Amniotic stem cell (primary cell): ENCODE measurements around the gene FASTKD3.
"Not testable (repeated sequence)": the region's sequence is repeated elsewhere in the genome, so short reads cannot be mapped to it uniquely, and the experiment has no call there.

Experiments
- DNase-seq: peaks from one replicate; lab custom pipeline; 2025; lab: John Stamatoyannopoulos, UW

Gene FASTKD3, protein sequence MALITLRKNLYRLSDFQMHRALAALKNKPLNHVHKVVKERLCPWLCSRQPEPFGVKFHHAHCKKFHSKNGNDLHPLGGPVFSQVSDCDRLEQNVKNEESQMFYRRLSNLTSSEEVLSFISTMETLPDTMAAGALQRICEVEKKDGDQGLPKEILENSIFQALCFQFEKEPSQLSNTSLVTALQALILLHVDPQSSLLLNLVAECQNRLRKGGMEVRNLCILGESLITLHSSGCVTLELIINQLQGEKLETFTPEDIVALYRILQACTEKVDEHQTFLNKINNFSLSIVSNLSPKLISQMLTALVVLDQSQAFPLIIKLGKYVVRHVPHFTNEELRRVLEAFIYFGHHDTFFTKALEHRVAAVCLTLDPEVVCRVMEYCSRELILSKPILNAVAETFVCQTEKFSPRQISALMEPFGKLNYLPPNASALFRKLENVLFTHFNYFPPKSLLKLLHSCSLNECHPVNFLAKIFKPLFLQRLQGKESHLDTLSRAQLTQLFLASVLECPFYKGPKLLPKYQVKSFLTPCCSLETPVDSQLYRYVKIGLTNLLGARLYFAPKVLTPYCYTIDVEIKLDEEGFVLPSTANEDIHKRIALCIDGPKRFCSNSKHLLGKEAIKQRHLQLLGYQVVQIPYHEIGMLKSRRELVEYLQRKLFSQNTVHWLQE

GRCh38 chr5:7868773-7869473 is at the start of gene FASTKD3, which contains the start of gene MTRR:
FASTKD3 (minus strand) TSS chr5:7869031; CDS start chr5:7868083, 948 bp downstream.
MTRR (plus strand) TSS chr5:7869148; CDS start chr5:7870795, 1,647 bp downstream.
- DNase-seq: peak; percentile 90

DNA sequence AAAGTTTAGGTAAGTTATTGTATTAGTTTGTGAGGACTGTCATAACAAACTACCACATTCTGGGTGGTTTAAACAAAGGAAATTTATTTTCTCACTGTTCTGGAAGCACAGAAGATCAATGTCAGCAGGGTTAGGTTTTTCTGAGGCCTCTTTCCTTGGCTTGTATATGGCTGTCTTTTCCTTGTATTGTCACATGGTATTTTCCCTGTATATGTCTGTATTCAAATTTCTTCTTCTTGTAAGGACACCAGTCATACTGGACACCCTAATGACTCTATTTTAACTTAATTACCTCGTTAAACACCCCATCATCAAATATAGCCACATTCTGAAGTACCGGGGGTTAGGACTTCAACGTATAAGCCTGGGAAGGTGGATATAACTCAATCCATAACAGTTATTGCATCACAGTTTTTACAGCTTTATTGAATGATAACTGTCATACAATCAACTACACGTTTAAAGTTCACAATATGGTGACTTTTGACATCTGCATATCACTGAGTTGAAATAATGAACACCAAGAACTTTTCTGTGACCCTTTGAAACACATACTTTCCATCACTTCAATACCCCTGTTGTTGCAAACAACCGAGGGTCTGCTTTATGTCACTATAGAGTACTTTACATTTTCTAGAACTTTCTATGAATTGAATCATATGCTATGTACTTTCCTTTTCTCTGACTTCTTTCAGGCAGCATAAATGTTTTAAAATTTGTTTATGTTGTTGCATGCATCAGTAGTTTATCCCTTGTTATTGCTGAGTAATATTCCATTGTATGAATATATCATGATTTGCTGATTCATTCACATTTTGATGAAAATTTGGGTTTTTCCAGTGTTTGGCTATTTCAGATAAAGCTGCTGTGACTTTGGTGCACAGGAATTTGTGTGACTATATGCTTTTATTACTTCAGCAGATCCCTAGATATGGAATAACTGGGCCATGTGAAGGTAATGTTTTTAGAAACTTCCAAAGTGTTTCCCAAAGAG is 48.6 kb upstream of the FASTKD3 start:
- no peak for DNase-seq

DNA sequence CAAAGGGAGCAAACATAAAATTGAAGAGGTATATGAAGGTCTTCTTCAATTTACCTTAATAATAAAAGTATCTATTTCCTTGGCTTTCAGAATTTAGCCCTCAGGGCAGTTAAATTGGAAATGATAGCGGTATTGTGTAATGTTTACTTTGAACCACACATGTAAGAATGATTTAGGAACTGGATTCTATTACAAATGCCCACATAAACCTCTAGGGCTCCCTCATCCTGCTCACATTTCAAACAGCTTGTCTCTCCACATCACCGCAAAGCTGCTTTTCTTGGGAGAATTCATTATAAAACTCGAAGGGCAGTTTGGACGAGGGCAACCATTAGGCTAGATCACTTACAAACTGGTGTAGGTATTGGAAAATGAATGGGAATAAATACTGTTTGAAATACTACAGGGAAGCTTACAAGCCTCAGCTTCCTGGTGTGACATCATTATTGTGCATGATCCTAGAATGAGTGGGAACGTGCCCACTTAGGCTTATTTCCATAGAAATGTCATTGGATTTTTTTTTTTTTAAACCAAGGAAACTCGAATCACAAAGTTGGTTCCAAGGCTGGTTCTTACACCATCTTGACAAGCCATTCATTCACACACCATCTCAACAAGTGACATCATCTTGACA is 47.5 kb upstream of the FASTKD3 start:
- no peak for DNase-seq

DNA sequence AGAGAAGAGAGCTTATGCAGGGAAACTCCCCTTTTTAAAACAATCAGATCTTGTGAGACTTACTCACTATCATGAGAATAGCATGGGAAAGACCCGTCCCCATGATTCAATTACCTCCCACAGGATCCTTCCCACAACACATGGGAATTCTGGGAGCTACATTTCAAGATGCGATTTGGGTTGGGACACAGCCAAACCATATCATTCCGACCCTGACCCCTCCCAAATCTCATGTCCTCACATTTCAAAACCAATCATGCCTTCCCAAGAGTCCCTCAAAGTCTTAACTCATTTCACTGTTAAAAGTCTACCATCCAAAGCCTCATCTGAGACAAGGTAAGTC is 42.6 kb upstream of the FASTKD3 start:
- not testable (repeated sequence) for DNase-seq

DNA sequence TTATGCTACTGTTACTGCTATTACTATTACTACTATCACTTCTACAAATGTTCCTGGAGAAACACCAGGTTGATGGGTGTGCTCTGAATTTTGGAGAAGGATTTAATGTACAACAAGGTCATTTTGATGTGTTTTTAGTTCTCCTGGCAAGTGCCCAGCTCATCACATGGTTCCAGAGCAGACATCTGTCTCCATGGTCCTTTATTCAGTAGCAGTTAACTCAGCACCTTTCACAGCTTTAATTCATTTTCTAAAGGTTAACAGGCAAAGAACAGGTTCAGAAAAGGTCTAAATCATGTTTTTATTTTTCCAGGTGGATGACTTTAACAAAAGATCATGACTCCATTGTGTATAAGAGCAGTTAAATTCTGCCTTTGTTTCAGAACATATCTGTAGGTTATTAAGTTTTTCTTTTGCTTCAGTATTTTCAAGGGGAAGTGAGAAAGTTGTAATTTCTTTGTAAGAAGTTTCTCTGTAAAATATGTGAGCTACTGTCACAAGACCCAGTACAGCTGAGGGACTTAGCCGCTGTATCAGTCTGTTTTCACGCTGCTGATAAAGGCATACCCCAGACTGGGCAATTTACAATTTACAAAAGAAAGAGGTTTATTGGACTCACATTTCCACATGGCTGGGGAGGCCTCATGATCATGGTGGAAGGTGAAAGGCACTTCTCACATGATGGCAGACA is 42.1 kb upstream of the FASTKD3 start:
- no peak for DNase-seq

GRCh38 chr5:7908317-7908716 is 39.5 kb upstream of the FASTKD3 start:
- no peak for DNase-seq

GRCh38 chr5:7907612-7908011 is 38.8 kb upstream of the FASTKD3 start:
- no peak for DNase-seq

DNA sequence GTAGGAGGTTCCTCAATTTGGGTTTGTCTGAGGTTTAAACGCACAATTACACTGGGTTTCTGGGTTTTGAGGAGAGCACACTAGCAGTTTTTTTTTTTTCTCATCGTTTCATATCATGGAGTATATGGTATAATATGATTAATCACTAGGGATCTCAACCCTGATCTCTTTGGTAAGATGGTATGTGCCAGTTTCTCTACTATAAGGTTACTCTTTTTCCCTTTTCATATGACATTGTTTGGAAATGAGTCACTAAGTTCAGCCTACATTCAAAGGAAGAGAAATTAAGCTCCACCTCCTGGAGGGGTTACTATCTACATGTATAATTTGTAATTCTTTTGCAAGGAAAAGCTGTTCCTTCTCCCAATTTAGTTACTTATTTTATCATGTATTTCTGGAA is 35.3 kb upstream of the FASTKD3 start:
- DNase-seq: no peak

GRCh38 chr5:7902666-7903625 is 34.1 kb upstream of the FASTKD3 start:
- DNase-seq: no peak

DNA sequence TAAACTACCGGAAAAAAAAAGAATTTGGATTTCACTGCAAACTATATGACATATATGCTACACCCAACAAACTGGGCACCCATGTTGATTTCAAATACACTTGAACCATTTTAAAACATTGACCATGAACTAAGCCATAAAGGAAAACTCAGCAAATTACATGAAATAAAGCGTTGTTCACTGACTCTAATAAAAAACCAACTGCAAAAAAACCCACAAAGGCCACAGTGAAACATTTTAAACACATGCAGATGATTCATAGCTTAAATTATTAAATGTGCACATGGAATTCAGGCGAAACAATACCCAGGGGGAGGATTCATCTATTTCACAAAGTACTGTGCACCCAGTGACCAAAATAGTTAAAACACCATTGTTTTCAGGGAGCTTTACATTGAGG is 33.4 kb upstream of the FASTKD3 start:
- DNase-seq: no peak

DNA sequence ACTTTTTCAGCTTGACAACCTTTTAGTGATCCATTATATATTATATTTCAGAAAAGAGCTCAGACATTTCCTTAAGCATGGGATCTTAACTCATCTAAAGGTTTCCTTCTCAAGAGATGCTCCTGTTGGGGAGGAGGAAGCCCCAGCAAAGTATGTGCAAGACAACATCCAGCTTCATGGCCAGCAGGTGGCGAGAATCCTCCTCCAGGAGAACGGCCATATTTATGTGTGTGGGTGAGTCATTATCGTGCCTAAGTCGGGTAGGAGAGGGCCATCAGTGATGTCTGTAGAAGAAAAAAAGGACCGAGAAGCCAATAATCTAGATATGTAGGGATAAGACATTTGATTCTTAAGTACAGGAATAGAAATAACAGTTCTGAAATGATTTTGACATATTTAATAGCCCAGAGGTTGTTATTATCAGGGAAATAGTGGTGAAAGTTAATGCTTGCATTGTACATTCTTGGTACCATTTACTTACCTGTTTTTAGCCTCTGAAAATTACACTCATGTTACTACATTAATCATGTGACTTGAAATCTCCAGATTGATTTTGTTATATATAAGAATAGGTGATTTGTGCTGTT is 28.3 kb upstream of the FASTKD3 start:
- DNase-seq: no peak

- DNase-seq: no peak
Observed at GRCh38 chr5:7894860-7895259, 26.0 kb upstream of the FASTKD3 start.

- no peak for DNase-seq
Observed at GRCh38 chr5:7894439-7894838, 25.6 kb upstream of the FASTKD3 start.

- DNase-seq: no peak
Observed at GRCh38 chr5:7888901-7889300, 20.1 kb upstream of the FASTKD3 start.

GRCh38 chr5:7886849-7887475 is 18.1 kb upstream of the FASTKD3 start:
- DNase-seq: no peak

- no peak for DNase-seq
Observed at GRCh38 chr5:7884491-7885267, 15.8 kb upstream of the FASTKD3 start.

- DNase-seq: no peak
Observed at GRCh38 chr5:7882926-7883325, 14.1 kb upstream of the FASTKD3 start.

DNA sequence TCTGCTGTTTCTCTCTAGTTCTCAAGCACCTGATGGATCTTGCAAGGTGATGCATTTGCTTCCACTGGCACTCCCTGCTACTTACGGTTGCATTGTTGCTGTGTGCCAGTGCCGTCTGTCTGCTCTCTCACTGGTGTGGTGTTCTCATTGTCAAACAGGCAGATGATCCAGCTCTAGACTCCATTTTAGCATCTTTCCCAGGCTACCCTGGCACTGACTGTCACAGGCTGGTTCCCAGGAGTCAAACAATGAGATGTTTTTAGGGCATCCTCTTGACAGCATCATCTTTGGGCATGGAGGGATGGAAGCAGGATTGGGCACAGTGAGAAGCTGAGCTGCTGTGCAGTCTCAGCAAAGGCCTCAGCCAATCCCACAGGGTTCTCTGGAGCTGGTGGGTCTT is 13.0 kb upstream of the FASTKD3 start:
- no peak for DNase-seq
